Femur (tissue), 1 donor: ENCODE results near the gene CMTM4.

Source experiments
- DNase-seq: peaks from one replicate; pipeline ENCODE4 v3.0.0-alpha.2; 2017

The CMTM4 gene

GRCh38 chr16:66696669-66697630 lies at the start of gene CMTM4:
CMTM4 (minus strand) TSS chr16:66696743; CDS start chr16:66696525, 218 bp downstream.
- DNase-seq, result peak; percentile 90

- DNase-seq, result no peak
These were observed 49.5 kb upstream of the CMTM4 start for GRCh38 chr16:66746048-66746447.

GRCh38 chr16:66741950-66742808 lies 45.6 kb upstream of the CMTM4 start:
- peak; percentile 62 for DNase-seq

- peak; percentile 94 for DNase-seq
These were observed 44.8 kb upstream of the CMTM4 start for GRCh38 chr16:66741169-66741900.

- DNase-seq, result no peak
These were observed 44.0 kb upstream of the CMTM4 start for GRCh38 chr16:66740533-66740932.

- DNase-seq, result no peak
These were observed 43.5 kb upstream of the CMTM4 start for GRCh38 chr16:66740010-66740409.

GRCh38 chr16:66735891-66736290 lies 39.3 kb upstream of the CMTM4 start:
- DNase-seq, result peak; percentile 8

GRCh38 chr16:66731101-66731500 lies 34.6 kb upstream of the CMTM4 start:
- DNase-seq, result no peak

GRCh38 chr16:66728804-66729203 lies 32.3 kb upstream of the CMTM4 start:
- DNase-seq, result no peak

- DNase-seq, result no peak
These were observed 31.7 kb upstream of the CMTM4 start for GRCh38 chr16:66728117-66728787.

GRCh38 chr16:66720766-66721165 lies 24.2 kb upstream of the CMTM4 start:
- DNase-seq, result no peak

GRCh38 chr16:66719246-66719645 lies 22.7 kb upstream of the CMTM4 start:
- DNase-seq, result no peak

- no peak for DNase-seq
These were observed 21.2 kb upstream of the CMTM4 start for GRCh38 chr16:66717776-66718175.

GRCh38 chr16:66717112-66717675 lies 20.7 kb upstream of the CMTM4 start:
- peak; percentile 53 for DNase-seq

- DNase-seq, result no peak
These were observed 18.2 kb upstream of the CMTM4 start for GRCh38 chr16:66714654-66715307.

GRCh38 chr16:66714062-66714461 lies 17.5 kb upstream of the CMTM4 start:
- DNase-seq, result no peak

- DNase-seq, result peak; percentile 51
These were observed 16.5 kb upstream of the CMTM4 start for GRCh38 chr16:66713076-66713475.

GRCh38 chr16:66712512-66712911 lies 16.0 kb upstream of the CMTM4 start:
- no peak for DNase-seq

- no peak for DNase-seq
These were observed 15.0 kb upstream of the CMTM4 start for GRCh38 chr16:66711581-66711980.

GRCh38 chr16:66706506-66706880 lies 9.9 kb upstream of the CMTM4 start:
- DNase-seq, result no peak

- peak; percentile 82 for DNase-seq
These were observed 9.4 kb upstream of the CMTM4 start for GRCh38 chr16:66705790-66706505.
